Activated T-helper 1 cell treated with anti-CD3 and anti-CD28 coated beads, Interleukin-12 subunit alpha, Interleukin-12 subunit beta, Interleukin-2, Interleukin-4 antibody, amounts not matched to agents 30 ng/mL and 10 ng/mL and 1 ng/mL, durations not matched to agents 14 hours and 24 hours and 36 hours (primary cell): ENCODE results near the gene CPLX1. TPM values are rescaled to one million over a fixed set of nuclear protein-coding genes. Genes with fewer than 3 reads are reported as not detected.
"Not testable (repeated sequence)": the region's sequence is repeated elsewhere in the genome, so short reads cannot be mapped to it uniquely, and the experiment has no call there.

ENCODE experiments used
- DNase-seq: peaks from one replicate; pipeline ENCODE4 v3.0.0; 2021; ENCODE audit warnings: low spot score
- H3K27ac Mint-ChIP-seq: one replicate; pipeline ENCODE4 v1.8.0; 2021; ENCODE audit warnings: mild to moderate bottlenecking, mixed read lengths
- H3K27me3 Mint-ChIP-seq: one replicate; pipeline ENCODE4 v1.8.0; 2022; ENCODE audit warnings: mild to moderate bottlenecking, moderate library complexity, mixed read lengths; ENCODE audit not compliant: insufficient read depth
- H3K36me3 Mint-ChIP-seq: one replicate; pipeline ENCODE4 v1.8.0; 2021; ENCODE audit warnings: low read depth, mixed read lengths
- H3K4me1 Mint-ChIP-seq: one replicate; pipeline ENCODE4 v1.8.0; 2021; ENCODE audit warnings: low read depth, mixed read lengths
- H3K4me3 Mint-ChIP-seq: one replicate; pipeline ENCODE4 v1.8.0; 2021; ENCODE audit warnings: mild to moderate bottlenecking, moderate library complexity, mixed read lengths
- H3K9me3 Mint-ChIP-seq: one replicate; pipeline ENCODE4 v1.8.0; 2021; ENCODE audit warnings: mixed read lengths
- intact Hi-C: fragments of 100-400 bp; cut with micrococcal nuclease; formaldehyde crosslinking; loops from one replicate; pipeline ENCODE4 v1.15.1; 2024
- total RNA-seq: library from RNA; stranded (reverse); gene quantifications from 2 replicates; pipeline ENCODE4 v1.2.3, GENCODE V29; 2022

CPLX1 gene
- total RNA-seq, 1 donor from 2014 or later = 1.3 TPM

DNA sequence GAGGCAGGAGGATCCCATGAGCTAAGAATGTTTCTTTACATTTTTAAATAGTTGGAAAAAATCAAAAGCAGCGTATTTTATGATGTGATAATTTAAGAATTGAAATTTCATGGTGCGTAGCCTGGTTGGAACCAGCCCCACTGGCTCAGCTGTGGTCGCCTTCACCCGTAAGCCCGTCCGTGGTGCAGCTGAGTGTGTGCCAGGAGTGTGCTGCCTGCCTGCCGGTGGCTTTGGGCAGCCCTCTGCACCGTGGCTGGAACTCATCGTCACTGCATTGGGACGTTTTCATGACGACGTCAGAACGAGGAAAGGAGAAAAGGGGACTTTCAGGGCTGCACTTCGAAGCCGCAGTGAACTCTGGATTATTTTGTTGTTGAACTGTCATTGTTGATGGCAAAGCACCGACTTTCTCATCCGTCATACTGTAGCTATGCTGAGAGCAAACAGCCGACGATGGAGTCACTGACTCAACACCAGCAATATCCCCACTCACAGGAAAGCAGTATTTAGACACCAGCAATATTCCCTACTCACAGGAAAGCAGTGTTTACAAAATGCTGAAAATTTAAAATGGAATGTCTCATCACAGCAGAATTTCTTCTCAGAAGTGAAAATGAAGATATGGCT is 85.2 kb downstream of the CPLX1 start:
- Mint-ChIP-seq H3K27me3 (no peaks in the 10 kb centered on the region), H3K9me3 (no peaks in the 10 kb centered on the region), H3K36me3 (peaks cover 2% of the 10 kb centered on the region), H3K4me1 (no peaks in the 10 kb centered on the region), H3K27ac (no peak overlapping the region), H3K4me3 (no peak overlapping the region)
- intact Hi-C loops = loop anchor here (5.0 kb wide), 1 partner anchor 192 kb away; the partner anchor contains the start of genes GAK and TMEM175
- no peak for DNase-seq

DNA sequence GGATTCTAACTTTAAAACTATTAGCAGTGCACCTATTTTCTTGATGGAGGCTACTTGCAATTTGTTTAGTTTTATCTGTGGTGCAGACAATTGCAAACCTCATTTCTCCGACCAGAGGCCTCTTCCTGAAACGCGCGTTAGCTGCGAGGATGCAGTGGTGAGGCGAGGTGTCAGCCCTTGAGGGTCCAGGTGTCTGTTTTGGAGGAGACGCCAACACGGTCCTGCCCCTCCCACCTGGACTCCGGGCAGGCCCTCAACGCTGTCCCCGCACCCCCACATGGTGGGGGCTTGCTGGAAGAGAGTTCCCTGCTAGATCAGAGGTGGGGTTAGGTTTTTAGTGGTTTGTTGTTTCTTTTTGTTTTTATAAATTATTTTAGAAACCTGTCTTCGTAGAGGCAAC is 85.9 kb downstream of the CPLX1 start:
- H3K27me3 Mint-ChIP-seq = no peaks in the 10 kb centered on the region
- intact Hi-C loops = loop anchor here (5.0 kb wide), 1 partner anchor 192 kb away; the partner anchor contains the start of genes GAK and TMEM175

DNA sequence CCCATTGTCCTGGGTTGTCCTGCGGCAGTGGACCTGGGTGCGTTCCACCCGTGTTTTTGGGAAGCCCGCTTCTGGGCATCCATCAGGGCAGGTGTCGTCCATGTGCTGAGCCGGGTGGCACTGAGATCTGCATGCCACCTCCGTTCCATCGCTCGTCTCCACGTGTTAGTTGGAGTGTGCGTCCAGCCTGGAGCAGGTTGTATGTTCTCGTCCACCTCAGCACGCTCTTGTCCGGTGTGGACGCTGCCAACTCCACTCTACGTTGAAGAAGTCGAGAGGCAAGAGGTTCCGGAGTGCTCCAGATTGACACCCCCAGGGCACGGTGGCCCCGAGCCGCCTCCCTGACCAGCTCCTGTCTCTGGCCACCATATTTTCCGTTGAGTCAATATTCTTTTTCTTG is 86.4 kb downstream of the CPLX1 start:
- Mint-ChIP-seq H3K27me3 (no peaks in the 10 kb centered on the region), H3K4me1 (no peaks in the 10 kb centered on the region), H3K27ac (no peak overlapping the region), H3K4me3 (no peak overlapping the region), H3K36me3 (peaks cover 5% of the 10 kb centered on the region), H3K9me3 (no peaks in the 10 kb centered on the region)
- intact Hi-C loops = no loop called here
- no peak for DNase-seq

More for the DNA sequence above, 85.9 kb downstream of the CPLX1 start:
- no peak overlapping the region for H3K4me3 Mint-ChIP-seq
- peaks cover 2% of the 10 kb centered on the region for H3K36me3 Mint-ChIP-seq
- no peaks in the 10 kb centered on the region for H3K4me1 Mint-ChIP-seq
- no peak for DNase-seq
- no peaks in the 10 kb centered on the region for H3K9me3 Mint-ChIP-seq
- no peak overlapping the region for H3K27ac Mint-ChIP-seq

DNA sequence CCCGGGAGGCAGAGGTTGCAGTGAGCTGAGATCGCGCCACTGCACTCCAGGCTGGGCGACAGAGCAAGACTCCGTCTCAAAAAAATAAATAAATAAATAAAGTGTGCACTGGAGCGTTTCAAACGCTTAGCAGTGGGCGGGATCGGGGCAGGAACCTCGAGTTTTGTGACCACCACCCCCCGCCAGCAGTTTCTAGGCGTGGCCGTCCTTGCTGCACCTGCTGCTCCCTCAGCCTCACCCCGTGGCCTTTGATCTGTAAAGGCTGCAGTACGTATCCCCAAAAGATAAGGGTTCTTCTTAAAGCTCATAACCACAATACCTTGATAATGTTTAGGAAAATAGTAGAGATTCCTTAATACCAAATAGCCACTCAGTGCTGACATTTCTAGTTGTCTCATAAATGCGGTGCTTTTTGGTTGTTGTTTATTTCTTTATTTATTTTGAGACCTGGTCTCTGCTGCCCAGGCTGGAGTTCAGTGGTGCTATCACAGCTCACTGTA is 87.1 kb downstream of the CPLX1 start:
- Mint-ChIP-seq H3K4me1 (no peaks in the 10 kb centered on the region), H3K27me3 (no peaks in the 10 kb centered on the region), H3K27ac (no peak overlapping the region), H3K36me3 (peaks cover 8% of the 10 kb centered on the region), H3K9me3 (no peaks in the 10 kb centered on the region), H3K4me3 (no peak overlapping the region)
- intact Hi-C loops = no loop called here
- no peak for DNase-seq

DNA sequence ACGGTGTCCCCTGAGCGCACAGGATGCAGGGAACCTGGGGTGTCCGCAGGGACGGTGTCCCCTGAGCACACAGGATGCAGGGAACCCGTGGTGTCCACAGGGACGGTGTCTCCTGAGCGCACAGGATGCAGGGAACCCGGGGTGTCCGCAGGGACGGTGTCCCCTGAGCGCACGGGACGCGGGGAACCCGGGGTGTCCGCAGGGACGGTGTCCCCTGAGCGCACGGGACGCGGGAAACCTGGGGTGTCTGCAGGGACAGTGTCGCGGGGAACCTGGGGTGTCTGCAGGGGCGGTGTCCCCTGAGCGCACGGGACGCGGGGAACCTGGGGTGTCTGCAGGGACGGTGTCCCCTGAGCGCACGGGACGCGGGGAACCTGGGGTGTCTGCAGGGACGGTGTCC is 89.4 kb downstream of the CPLX1 start:
- H3K4me3 Mint-ChIP-seq, H3K4me1 Mint-ChIP-seq, H3K27ac Mint-ChIP-seq, H3K27me3 Mint-ChIP-seq, H3K9me3 Mint-ChIP-seq, DNase-seq, intact Hi-C loops: not testable (repeated sequence)
- peaks cover 12% of the 10 kb centered on the region for H3K36me3 Mint-ChIP-seq

DNA sequence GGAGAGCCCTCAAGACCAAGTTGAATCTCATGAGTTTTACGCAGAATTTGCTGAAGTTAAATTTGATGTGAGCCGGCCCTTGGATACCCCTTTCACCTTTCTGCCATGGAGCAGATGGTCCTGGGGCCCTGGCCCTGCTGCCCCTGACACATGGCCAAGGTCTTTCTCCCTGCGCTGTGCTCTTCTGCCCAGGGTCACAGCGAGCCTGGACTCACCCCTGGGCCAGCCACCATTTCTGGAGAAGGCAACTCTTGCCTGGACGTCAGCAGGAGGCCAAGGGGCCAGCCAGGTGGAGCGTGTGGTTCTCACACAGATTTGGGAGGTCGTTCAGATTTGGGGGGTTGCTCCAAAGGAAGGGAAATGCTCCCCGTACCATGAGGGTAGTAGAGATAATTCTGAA is 90.3 kb downstream of the CPLX1 start:
- Mint-ChIP-seq H3K27me3 (no peaks in the 10 kb centered on the region), H3K9me3 (no peaks in the 10 kb centered on the region), H3K4me3 (no peak overlapping the region), H3K36me3 (peaks cover 15% of the 10 kb centered on the region), H3K27ac (no peak overlapping the region), H3K4me1 (no peaks in the 10 kb centered on the region)
- intact Hi-C loops = no loop called here
- DNase-seq = no peak

Other genes with a start within 250 kb of the CPLX1 start
- not detected in 2 replicates for gene TMEM271, start 249.8 kb downstream of the CPLX1 start, total RNA-seq
- 9.8 and 10.1 TPM in 2 replicates for gene PDE6B, start 200.6 kb downstream of the CPLX1 start, total RNA-seq
- 217 and 224 TPM in 2 replicates for gene ATP5ME, start 151.9 kb downstream of the CPLX1 start, total RNA-seq
- gene MYL5, start 151.6 kb downstream of the CPLX1 start, total RNA-seq = 29.7 and 35.0 TPM in 2 replicates
- 0.81 and 0.88 TPM in 2 replicates for gene SLC49A3, start 137.0 kb downstream of the CPLX1 start, total RNA-seq
- 30.4 and 31.0 TPM in 2 replicates for gene PCGF3, start 120.3 kb downstream of the CPLX1 start, total RNA-seq
- gene GAK, start 106.2 kb upstream of the CPLX1 start, total RNA-seq = 146 and 149 TPM in 2 replicates
- gene TMEM175, start 106.3 kb upstream of the CPLX1 start, total RNA-seq = 15.4 and 16.2 TPM in 2 replicates
- gene DGKQ, start 147.4 kb upstream of the CPLX1 start, total RNA-seq = 17.8 and 18.0 TPM in 2 replicates
- gene IDUA, start 160.9 kb upstream of the CPLX1 start, total RNA-seq = 33.8 and 34.3 TPM in 2 replicates
- 0.22 and 0.49 TPM in 2 replicates for gene SLC26A1, start 167.3 kb upstream of the CPLX1 start, total RNA-seq
- 15.5 TPM in 2 replicates for gene FGFRL1, start 185.5 kb upstream of the CPLX1 start, total RNA-seq